Adrenal gland (tissue), 5 donors: ENCODE measurements around the gene MRPL55.

Experiments
- POLR2A ChIP-seq, 2 donors: fragments of 450-650 bp; IDR thresholded peaks; one replicate each; pipeline ENCODE4 v1.6.1; 2017; ENCODE audit warnings: antibody characterized with exemption in 2 of 2, mild to moderate bottlenecking in 2 of 2, moderate library complexity in 1 of 2
- TF ChIP-seq, protein P1 (sequence below), 6 experiments: fragments of 450-650 bp in 4 of 6; fragments of 200-600 bp in 2 of 6; sonication (generic) in 1 of 6; IDR thresholded peaks; 1 replicate in 5 of 6; 2 replicates in 1 of 6; pipeline versions ENCODE4 v1.5.1 to v1.8.0; 2016 to 2021; ENCODE audit warnings: antibody characterized with exemption in 6 of 6, mild to moderate bottlenecking in 2 of 6, moderate library complexity in 1 of 6
- donor health status: DM: no; HTN: no; CAD: no.

DNA sequence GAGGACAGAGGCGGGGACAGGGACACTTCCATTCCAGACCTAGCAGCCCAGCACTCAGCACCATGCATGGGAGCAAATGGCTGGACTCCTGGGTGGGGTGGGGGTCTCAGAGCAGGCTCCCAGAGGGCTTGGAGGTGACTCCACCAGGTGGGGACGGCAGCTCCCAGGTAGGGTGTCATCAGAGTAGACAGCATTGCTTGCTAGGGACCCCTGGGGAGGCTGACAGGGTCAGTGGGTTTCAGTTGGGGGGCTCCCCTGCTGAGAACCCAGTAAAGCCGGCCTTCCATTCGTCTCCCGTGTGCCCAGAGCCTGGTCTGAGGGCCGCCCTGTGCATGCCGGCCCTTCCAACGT is 35.9 kb upstream of the MRPL55 start:
- no peak for TF ChIP-seq POLR2A (IDR thresholded peaks at IDR 0.05)
- TF ChIP-seq, protein P1, sequence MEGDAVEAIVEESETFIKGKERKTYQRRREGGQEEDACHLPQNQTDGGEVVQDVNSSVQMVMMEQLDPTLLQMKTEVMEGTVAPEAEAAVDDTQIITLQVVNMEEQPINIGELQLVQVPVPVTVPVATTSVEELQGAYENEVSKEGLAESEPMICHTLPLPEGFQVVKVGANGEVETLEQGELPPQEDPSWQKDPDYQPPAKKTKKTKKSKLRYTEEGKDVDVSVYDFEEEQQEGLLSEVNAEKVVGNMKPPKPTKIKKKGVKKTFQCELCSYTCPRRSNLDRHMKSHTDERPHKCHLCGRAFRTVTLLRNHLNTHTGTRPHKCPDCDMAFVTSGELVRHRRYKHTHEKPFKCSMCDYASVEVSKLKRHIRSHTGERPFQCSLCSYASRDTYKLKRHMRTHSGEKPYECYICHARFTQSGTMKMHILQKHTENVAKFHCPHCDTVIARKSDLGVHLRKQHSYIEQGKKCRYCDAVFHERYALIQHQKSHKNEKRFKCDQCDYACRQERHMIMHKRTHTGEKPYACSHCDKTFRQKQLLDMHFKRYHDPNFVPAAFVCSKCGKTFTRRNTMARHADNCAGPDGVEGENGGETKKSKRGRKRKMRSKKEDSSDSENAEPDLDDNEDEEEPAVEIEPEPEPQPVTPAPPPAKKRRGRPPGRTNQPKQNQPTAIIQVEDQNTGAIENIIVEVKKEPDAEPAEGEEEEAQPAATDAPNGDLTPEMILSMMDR (IDR thresholded peaks at IDR 0.05): no peak
